Neural progenitor cell (in vitro differentiated cells): ENCODE data around the gene PRKCA.

Source experiments
- CTCF ChIP-seq: fragments of 200-600 bp; sonication (generic); IDR thresholded peaks from 2 replicates; pipeline ENCODE4 v1.5.1; 2017; ENCODE audit warnings: antibody characterized with exemption, mild to moderate bottlenecking
- EZH2 ChIP-seq: fragments of 200-600 bp; sonication (generic); IDR thresholded peaks from 2 replicates; pipeline ENCODE4 v1.6.1; 2017; ENCODE audit warnings: antibody characterized with exemption, mild to moderate bottlenecking, moderate library complexity
- EZH2phosphoT487 ChIP-seq: fragments of 200-600 bp; sonication (generic); IDR thresholded peaks from 2 replicates; pipeline ENCODE4 v1.6.1; 2017; ENCODE audit warnings: antibody characterized with exemption

GRCh38 chr17:66629762-66630161 is 327.3 kb downstream of the PRKCA start:
- TF ChIP-seq CTCF (no peak), EZH2phosphoT487 (no peak), EZH2 (no peak)
